Choroid plexus epithelial cell (primary cell): ENCODE measurements around the gene FSTL5.

Experiments
- DNase-seq: peaks from one replicate; pipeline ENCODE4 v3.0.0-alpha.2; 2010; ENCODE audit warnings: low read depth
- H3K4me3 ChIP-seq: 2 replicates; pipeline ENCODE4 v1.5.1; 2011; ENCODE audit warnings: low read depth, mild to moderate bottlenecking, control low read depth, low read length, moderate library complexity
- TF ChIP-seq, protein P1 (sequence below): conservative IDR thresholded peaks from 2 replicates; pipeline ENCODE4 v1.5.1; 2011; ENCODE audit warnings: low read depth, mild to moderate bottlenecking, control low read depth, inconsistent platforms, low read length, moderate library complexity

FSTL5 gene

DNA sequence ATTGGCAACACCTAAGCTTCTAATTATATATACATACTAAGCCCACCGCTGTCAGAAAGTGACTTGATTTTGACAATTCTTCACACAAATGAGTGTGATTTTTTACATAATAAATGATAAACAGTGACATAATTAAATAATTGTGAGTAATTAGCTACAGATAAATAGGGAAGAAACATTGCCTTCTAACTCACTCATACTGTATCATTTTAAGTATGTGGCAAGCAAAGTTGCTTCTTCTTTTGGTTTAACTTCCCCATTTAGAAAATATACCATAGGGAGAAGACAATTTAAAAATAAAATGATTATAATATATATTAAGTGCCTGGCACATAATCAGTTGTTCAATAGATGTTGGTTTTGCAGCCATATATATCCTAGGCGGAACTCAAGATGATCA, 644.2 kb downstream of the FSTL5 start:
- DNase-seq: no peak
- TF ChIP-seq, protein P1, sequence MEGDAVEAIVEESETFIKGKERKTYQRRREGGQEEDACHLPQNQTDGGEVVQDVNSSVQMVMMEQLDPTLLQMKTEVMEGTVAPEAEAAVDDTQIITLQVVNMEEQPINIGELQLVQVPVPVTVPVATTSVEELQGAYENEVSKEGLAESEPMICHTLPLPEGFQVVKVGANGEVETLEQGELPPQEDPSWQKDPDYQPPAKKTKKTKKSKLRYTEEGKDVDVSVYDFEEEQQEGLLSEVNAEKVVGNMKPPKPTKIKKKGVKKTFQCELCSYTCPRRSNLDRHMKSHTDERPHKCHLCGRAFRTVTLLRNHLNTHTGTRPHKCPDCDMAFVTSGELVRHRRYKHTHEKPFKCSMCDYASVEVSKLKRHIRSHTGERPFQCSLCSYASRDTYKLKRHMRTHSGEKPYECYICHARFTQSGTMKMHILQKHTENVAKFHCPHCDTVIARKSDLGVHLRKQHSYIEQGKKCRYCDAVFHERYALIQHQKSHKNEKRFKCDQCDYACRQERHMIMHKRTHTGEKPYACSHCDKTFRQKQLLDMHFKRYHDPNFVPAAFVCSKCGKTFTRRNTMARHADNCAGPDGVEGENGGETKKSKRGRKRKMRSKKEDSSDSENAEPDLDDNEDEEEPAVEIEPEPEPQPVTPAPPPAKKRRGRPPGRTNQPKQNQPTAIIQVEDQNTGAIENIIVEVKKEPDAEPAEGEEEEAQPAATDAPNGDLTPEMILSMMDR: no peak
- H3K4me3 ChIP-seq: no peak overlapping the region

DNA sequence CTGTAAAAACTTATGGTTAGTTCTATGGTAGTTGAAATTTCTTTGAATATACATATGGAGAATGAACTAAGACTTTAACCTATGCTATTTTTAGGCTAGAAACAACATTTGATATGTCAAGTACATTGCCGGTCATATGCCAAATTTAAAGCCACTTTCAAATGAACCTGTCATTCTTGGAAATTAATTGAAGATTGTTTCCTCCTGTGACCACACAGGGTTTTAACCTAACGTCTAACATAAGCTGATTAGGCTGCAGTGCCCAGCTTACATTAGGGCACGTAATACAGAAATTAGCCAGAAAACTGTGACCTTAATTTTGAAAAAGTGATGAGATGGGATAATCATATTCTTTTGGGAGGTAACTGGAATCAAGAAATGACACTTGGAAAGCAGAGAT, 645.9 kb downstream of the FSTL5 start:
- H3K4me3 ChIP-seq: no peak overlapping the region
- DNase-seq: no peak
- TF ChIP-seq, protein P1: no peak

DNA sequence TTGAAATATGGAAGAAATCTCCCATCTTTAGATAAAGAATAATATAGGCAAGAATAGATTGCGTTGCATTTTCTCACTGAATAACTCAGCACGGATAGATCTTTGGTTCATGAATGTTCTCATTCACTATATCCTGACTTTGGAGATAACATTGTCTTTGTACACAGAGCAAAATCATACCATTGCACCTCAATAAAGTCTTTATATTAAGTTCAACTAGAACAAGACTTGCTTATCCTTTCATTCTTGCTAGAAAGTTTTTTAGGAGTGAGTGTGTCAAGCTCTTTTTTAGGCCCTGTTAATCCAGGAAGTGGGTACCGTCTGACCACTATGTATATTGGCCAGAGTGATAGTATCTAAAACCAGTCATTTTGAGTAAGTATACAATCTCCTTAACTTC, 658.7 kb downstream of the FSTL5 start:
- TF ChIP-seq, protein P1: no peak
- H3K4me3 ChIP-seq: no peak overlapping the region
- no peak for DNase-seq

DNA sequence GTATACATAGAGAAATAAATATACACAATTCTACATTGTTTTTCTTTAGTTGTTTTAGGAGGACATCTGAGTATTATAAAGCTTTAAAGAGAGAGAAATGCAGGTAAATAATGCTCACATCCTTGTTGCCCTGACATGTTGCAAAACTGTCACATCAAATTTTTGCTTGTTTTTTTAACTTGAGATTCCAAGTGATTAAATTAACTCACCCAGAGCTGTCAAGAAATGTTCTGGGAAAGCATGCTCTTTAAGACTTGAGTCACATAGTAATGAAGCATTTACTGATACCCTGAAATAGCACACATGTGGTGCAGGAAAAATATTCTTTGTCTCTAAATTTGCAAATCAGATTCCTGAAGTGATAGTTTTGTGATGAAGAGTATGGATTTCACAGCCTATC, 665.6 kb downstream of the FSTL5 start:
- TF ChIP-seq, protein P1: no peak
- no peak for DNase-seq
- H3K4me3 ChIP-seq: no peak overlapping the region

DNA sequence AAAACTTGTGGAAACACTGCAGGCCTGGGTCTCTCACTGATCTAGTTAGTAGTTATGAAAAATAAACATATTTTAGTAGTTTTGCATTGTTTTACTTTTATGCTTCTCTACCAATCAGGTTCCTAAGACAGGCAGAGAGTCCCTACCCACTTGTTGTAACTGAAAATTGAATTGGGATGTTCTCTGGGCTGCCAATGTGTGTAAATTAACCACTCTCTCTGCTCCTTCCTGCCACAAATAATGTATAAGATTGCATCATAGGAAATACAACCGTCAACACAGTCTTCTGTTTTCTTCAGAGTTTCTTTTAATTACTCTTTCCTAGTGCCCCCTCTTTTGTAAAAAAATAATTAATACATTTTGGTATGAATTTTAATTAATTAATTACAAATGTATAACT, 677.3 kb downstream of the FSTL5 start:
- TF ChIP-seq, protein P1: no peak
- no peak for DNase-seq
- no peak overlapping the region for H3K4me3 ChIP-seq

DNA sequence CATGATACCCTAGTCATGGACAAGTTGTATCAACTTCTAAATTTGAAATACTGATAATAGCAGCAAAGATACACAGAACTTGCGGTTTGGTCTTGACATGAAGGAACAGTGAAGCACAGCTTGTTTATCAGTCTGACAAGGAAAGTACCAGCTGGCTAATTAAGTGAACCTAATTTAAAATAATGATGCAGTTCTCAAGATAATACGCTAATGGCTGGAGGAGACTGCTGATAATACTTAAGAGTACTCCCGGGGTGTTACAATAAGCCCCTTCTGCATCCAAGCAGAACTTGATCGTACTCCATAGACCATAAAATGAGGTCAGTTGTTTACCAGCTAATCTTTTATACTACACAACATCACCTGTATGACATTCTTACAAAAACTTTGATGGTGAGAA, 697.5 kb downstream of the FSTL5 start:
- no peak overlapping the region for H3K4me3 ChIP-seq
- TF ChIP-seq, protein P1: no peak
- no peak for DNase-seq

DNA sequence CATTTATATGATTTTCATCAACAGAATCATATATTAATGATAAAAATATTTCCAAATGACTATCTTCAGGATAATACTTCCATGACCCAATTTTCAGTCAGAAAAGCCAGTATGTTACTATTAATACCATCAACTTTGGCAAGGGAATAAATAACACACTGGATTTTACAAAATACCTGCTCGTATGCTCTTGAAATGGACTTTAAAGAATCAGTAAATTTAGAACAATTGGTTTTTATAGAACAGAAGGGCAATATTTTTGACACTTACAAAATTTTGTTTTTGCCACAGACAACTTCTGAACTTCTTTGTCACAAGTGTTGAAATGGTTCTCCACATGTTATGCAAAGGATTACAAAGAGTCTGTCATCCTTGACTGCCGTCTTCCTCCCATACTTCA, 700.4 kb downstream of the FSTL5 start:
- no peak overlapping the region for H3K4me3 ChIP-seq
- TF ChIP-seq, protein P1: no peak
- no peak for DNase-seq
